ENCODE measurements around the gene BRWD1. TPM values are rescaled to one million over a fixed set of nuclear protein-coding genes. Genes with fewer than 3 reads are reported as not detected.
"Not testable (repeated sequence)": the region's sequence is repeated elsewhere in the genome, so short reads cannot be mapped to it uniquely, and the experiment has no call there.

The BRWD1 gene
- polyA plus RNA-seq, 12 donors = 27.4 to 41.1 (median 37.0) TPM; not detected in 1

DNA sequence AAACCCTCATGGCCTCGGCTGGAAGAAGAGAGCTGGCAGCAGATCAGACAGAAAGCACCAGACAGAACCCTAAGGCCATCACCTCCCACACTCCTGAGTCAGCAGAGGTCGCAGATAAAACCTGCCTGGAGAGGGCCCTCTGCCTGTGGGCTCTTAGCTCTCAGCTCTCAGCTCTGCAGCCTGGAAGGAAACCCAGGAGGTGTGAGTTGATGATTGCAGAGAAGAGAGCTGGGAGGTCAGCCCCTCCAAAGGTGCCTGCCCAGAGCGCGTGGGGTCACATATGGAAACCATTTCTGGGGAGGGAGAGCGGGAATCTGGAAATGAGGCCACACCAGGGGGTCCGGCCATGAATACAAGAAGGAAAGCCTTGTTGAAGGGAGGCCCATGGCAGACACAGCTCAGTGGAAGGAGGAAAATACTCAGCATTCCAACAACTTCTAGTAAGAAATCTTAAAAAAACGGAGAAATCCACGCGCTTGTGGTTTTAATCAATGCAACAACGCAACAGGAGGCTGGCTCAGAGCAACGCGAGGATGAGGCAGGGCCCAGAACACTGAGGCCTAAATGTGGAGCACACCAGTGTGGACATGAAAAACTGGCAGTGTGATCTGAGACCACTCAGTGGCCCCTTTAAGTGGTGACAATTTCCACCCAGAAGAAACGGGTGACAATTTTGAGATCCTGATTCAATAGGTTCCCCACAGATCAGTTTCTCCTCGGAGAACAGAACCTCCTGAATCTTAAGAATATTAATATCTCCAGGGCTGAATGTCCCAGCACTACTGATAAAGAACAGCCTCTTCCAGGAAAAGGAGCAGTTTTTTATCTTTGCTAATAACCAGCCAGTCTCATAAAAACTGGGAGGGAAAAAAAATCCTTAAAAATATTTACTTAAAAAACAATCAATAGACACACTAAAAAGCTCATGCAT, 175.9 kb downstream of the BRWD1 start:
- DNase-seq = no peak

GRCh38 chr21:39136711-39137110, 176.7 kb downstream of the BRWD1 start:
- no peak for DNase-seq

- DNase-seq = not testable (repeated sequence)
Measured at GRCh38 chr21:39136138-39136537, 177.3 kb downstream of the BRWD1 start.

DNA sequence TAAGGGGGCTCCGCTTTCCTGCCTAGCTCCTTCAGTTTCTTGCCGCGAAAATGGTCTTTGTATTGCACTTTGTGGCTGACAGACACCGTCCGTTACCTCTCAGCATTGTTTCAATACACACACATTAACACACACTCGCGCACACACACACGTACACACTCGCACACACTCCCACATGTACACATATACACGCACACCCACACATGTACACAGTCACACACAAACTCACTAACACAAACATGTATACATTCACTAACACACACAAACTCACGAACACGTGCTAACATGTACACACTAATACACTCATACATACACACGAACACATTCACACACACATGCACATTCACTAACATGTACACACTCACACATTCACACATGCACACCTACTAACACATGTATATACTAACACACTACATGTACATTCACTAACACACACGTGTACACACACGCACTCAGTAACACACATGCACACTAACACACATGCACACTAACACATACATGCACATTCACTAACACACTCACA, 179.1 kb downstream of the BRWD1 start:
- DNase-seq = no peak

Other genes with a start within 250 kb of the BRWD1 start
- 10 to 100 TPM in 11 of 12 donors, not detected in 1; 25.2 to 44.6 (median 36.5) TPM for gene PSMG1, start 130.2 kb downstream of the BRWD1 start, polyA plus RNA-seq (ENCODE audit: insufficient read length in 12 of 12)
- gene HMGN1, start 35.5 kb upstream of the BRWD1 start, polyA plus RNA-seq (ENCODE audit: insufficient read length in 12 of 12) = 100 to 1,000 TPM in 11 of 12 donors, not detected in 1; 207 to 511 (median 342) TPM
- 1 to 10 TPM in 8 of 12 donors, under 1 TPM in 2, not detected in 2; 0.84 to 3.6 (median 1.8) TPM for gene LCA5L, start 132.1 kb upstream of the BRWD1 start, polyA plus RNA-seq (ENCODE audit: insufficient read length in 12 of 12)
- 100 to 1,000 TPM in 10 of 12 donors, 10 to 100 TPM in 1, not detected in 1; 86.9 to 292 (median 222) TPM for gene SH3BGR, start 138.3 kb upstream of the BRWD1 start, polyA plus RNA-seq (ENCODE audit: insufficient read length in 12 of 12)

Measured in muscle of arm (tissue), 12 donors.